T-helper 2 cell treated with Interferon-gamma antibody and Interleukin-4, amounts not matched to agents 5 μg/mL and 100 μg/mL, for 36 hours (primary cell): ENCODE results near the gene UGT3A1.
"Not testable (repeated sequence)": the region's sequence is repeated elsewhere in the genome, so short reads cannot be mapped to it uniquely, and the experiment has no call there.

Experiments
- DNase-seq: peaks from one replicate; pipeline ENCODE4 v3.0.0; 2021; ENCODE audit warnings: low spot score
- H3K27ac Mint-ChIP-seq: one replicate; pipeline ENCODE4 v1.8.0; 2021; ENCODE audit warnings: mild to moderate bottlenecking, mixed read lengths
- H3K27me3 Mint-ChIP-seq: one replicate; pipeline ENCODE4 v1.8.0; 2021; ENCODE audit warnings: low read depth, mixed read lengths
- H3K36me3 Mint-ChIP-seq: one replicate; pipeline ENCODE4 v1.8.0; 2021; ENCODE audit warnings: low read depth, mixed read lengths
- H3K4me1 Mint-ChIP-seq: one replicate; pipeline ENCODE4 v1.8.0; 2021; ENCODE audit warnings: low read depth, mixed read lengths
- H3K4me3 Mint-ChIP-seq: one replicate; pipeline ENCODE4 v1.8.0; 2022; ENCODE audit warnings: mild to moderate bottlenecking, moderate library complexity, mixed read lengths
- H3K9me3 Mint-ChIP-seq: one replicate; pipeline ENCODE4 v1.8.0; 2021; ENCODE audit warnings: mixed read lengths

UGT3A1 gene, protein sequence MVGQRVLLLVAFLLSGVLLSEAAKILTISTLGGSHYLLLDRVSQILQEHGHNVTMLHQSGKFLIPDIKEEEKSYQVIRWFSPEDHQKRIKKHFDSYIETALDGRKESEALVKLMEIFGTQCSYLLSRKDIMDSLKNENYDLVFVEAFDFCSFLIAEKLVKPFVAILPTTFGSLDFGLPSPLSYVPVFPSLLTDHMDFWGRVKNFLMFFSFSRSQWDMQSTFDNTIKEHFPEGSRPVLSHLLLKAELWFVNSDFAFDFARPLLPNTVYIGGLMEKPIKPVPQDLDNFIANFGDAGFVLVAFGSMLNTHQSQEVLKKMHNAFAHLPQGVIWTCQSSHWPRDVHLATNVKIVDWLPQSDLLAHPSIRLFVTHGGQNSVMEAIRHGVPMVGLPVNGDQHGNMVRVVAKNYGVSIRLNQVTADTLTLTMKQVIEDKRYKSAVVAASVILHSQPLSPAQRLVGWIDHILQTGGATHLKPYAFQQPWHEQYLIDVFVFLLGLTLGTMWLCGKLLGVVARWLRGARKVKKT

DNA sequence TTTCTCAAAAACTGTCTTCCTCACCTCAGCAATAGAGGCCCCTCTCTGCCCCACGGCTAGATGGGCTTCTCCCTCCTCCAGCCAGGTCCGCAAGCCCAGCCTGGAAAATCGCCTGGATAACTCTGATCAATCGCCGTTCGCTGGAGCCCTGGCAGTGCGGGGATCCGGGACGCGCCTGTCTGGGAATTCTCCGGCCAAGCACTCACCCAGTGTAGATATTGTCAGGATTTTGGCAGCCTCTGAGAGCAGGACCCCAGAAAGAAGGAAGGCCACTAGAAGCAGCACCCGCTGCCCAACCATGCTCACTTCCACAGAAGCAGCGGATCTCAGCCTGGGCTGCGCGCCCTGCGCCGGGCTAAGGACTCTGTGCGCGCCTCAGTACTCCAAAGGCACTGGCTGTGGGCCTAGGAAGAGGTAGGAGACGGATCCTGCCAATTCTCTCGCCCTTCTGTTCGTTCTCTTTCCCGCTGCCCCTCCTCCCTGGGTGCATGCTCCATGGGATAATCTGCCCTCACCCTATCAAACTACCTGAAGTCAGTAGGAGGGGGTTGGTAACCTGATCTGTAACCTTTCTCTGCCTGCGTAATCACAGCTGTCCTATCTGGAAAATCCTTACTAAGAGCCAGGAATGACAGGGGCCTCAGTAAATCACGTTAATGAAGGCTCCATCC is at the start of gene UGT3A1:
TSS of gene UGT3A1 (minus strand) at position 450 of the 671 bp plus-strand sequence. CDS start at position 300, 150 bp downstream.
- no peak within 1 kb of the TSS for H3K4me3 Mint-ChIP-seq
- H3K4me1 Mint-ChIP-seq, result no peaks in the 10 kb centered on the region
- no peaks in the 10 kb centered on the region for H3K9me3 Mint-ChIP-seq
- H3K36me3 Mint-ChIP-seq, result no peaks in the 10 kb centered on the region
- no peaks in the 10 kb centered on the region for H3K27me3 Mint-ChIP-seq
- H3K27ac Mint-ChIP-seq, result no peak within 1 kb of the TSS
- no peak for DNase-seq

DNA sequence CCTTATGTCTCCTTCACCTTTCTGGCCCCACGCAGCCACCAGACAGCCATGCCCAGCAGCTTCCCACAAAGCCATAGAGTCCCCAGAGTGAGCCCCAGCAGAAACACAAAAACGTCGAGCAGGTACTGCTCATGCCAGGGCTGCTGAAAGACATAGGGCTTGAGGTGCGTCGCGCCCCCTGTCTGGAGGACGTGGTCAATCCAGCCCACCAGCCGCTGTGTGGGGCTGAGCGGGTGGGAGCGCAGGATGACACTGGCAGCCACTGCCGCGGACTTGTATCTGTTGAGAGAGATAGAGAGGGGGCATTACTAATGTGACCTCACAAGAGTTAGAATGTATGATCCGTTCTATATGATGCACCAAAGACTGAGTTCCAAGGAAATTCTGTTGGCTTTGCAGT is 44.5 kb upstream of the UGT3A1 start:
- Mint-ChIP-seq H3K9me3 (no peaks in the 10 kb centered on the region), H3K36me3 (no peaks in the 10 kb centered on the region)

DNA sequence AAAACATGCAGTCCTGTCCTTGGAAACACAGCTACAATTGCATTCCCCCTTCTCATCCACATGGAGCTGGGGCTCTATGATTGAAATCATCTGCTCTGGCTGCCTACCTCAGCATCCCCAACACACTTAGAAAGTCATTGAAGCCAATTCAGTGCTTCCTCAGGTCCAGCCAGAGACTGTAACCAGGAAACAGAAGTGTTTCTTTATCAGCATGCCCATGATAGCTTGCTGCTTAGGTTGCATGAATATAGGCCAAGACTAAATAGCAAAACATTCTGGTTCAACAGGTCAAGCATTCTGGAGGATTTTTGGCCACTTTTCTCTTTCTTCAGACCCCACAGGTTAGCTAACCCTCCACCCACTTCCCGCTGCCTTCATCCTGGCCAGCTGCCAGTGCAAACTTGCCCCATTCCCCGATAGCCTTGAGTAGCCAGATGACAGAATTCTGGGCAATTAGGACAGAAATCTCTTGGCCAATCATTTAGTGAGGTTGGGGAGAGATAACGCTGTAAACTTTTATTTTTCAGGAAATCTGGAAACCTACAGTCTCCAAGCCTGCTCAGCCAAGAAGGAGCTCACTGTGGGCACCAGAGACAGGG is 43.4 kb upstream of the UGT3A1 start:
- H3K4me1 Mint-ChIP-seq, H3K36me3 Mint-ChIP-seq, H3K9me3 Mint-ChIP-seq, DNase-seq, H3K27me3 Mint-ChIP-seq, H3K27ac Mint-ChIP-seq, H3K4me3 Mint-ChIP-seq: not testable (repeated sequence)

More for the DNA sequence above, 44.5 kb upstream of the UGT3A1 start:
- H3K4me1 Mint-ChIP-seq, result no peaks in the 10 kb centered on the region
- no peak for DNase-seq
- no peaks in the 10 kb centered on the region for H3K27me3 Mint-ChIP-seq
- H3K4me3 Mint-ChIP-seq, result no peak overlapping the region
- H3K27ac Mint-ChIP-seq, result no peak overlapping the region

DNA sequence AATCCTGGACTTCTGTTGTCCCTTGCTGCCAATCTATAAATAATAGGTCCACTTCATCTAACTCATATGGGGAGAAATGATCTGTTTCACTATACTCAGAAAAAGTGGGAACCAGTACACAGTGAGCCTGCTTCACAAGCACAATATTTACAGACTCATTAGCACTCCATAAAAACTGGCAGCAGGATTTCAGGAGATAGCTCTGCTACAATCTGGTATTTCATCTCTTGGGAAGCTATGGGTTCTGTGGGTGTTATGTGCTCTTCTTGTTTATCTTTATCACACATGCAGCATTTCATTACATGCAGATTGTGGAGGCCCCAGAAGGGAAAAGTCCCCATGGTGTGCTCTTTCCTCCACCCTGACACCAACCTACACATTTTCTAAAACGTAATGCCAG is 42.3 kb upstream of the UGT3A1 start:
- H3K36me3 Mint-ChIP-seq, result no peaks in the 10 kb centered on the region
- no peaks in the 10 kb centered on the region for H3K27me3 Mint-ChIP-seq
- no peaks in the 10 kb centered on the region for H3K4me1 Mint-ChIP-seq
- DNase-seq, result no peak
- H3K9me3 Mint-ChIP-seq, result no peaks in the 10 kb centered on the region
- no peak overlapping the region for H3K4me3 Mint-ChIP-seq
- H3K27ac Mint-ChIP-seq, result no peak overlapping the region

DNA sequence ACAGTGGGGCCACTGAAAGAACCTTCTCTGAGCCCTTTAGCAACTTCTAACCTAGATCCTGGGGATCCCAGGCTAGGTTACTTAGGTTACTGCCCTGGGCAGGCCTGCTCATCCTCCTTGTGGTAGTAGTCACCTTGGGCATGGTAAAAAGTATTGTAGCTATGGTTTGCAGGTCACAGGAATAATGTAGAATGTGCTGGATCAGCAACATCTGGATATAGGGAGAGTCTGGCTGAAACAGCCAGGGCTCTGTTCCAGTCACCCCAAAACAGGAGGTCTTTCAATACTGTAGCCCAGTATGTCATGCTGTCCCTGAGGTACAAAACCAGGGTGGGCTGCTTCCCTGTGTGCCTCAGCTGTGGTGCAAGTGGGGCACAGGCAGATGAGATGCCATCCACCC is 41.9 kb upstream of the UGT3A1 start:
- DNase-seq, result no peak
- no peak overlapping the region for H3K27ac Mint-ChIP-seq
- no peaks in the 10 kb centered on the region for H3K27me3 Mint-ChIP-seq
- no peaks in the 10 kb centered on the region for H3K4me1 Mint-ChIP-seq
- no peak overlapping the region for H3K4me3 Mint-ChIP-seq
- H3K9me3 Mint-ChIP-seq, result no peaks in the 10 kb centered on the region
- no peaks in the 10 kb centered on the region for H3K36me3 Mint-ChIP-seq

DNA sequence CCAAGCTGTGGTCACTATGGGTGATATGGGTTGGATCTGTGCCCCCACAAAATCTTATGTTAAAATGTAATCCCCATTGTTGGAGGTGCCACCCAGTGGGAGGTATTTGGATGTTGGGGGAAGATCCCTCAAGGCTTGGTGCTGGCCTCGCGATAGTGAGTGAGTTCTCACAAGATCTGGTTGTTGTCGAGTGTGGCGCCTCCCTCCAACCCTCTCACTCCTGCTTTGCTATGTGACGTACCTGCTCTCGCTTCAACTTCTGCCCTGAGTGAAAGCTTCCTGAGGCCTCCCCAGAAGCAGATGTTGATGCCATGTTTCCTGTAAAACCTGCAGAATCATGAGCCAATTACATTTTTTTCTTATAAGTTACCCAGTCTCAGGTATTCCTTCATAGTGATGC is 40.0 kb upstream of the UGT3A1 start:
- Mint-ChIP-seq H3K4me1 (no peaks in the 10 kb centered on the region), H3K27ac (no peak overlapping the region), H3K27me3 (no peaks in the 10 kb centered on the region), H3K36me3 (no peaks in the 10 kb centered on the region), H3K9me3 (no peaks in the 10 kb centered on the region), H3K4me3 (no peak overlapping the region)
- no peak for DNase-seq

DNA sequence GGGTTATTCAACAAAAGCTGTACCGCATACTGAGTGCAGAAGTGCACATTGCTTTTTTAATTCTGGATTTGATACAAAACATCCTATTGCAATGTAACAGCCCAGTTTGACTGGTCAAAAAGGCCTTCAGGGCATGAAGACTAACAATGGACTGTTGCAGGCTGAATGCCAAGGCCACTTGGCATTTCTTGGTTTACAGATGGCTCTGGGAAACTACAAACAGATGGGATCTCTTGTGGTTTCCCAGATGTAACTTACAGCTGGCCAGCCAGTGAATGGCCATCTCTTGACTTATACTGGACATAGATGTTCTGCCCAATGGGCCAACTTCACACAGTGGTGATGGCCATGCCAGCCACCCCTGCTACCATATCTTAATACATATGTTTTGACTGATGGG is 38.7 kb upstream of the UGT3A1 start:
- no peaks in the 10 kb centered on the region for H3K4me1 Mint-ChIP-seq
- no peak for DNase-seq
- H3K27me3 Mint-ChIP-seq, result no peaks in the 10 kb centered on the region
- no peaks in the 10 kb centered on the region for H3K9me3 Mint-ChIP-seq
- no peak overlapping the region for H3K4me3 Mint-ChIP-seq
- H3K36me3 Mint-ChIP-seq, result no peaks in the 10 kb centered on the region
- no peak overlapping the region for H3K27ac Mint-ChIP-seq

DNA sequence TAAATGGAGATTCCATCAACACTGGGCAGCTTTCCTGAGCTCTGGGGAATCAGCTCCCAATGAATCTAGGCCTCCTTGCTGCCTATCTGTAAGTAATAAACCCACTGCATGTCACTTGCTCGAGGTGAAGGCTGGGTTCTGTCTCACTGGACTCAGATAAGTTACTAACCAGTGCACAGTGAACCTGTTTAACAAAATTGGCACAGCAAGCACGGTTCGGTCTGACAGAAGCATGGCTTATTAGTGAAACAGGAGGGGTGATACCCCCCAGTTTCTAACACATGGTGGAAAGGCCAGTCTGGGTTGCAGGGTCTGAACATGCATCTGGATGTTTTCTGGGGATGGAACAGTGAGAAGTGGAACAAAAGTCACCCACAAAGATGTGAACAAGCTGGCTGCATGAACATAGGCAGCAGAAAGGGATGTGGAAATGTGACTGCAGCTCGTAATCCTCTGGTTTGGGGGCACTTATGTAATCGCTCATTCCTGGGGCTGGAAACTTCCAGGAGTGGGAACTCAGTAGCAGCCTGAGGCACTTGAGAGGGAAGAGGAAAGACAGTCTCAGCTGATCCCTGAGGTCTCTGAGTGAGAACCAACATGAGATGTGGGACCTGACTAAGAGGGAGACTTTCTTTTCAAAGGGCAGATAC is 37.8 kb upstream of the UGT3A1 start:
- H3K27me3 Mint-ChIP-seq, result peaks cover 6% of the 10 kb centered on the region
- no peaks in the 10 kb centered on the region for H3K4me1 Mint-ChIP-seq
- H3K4me3 Mint-ChIP-seq, result no peak overlapping the region
- DNase-seq, result no peak
- H3K36me3 Mint-ChIP-seq, result no peaks in the 10 kb centered on the region
- H3K9me3 Mint-ChIP-seq, result no peaks in the 10 kb centered on the region
- no peak overlapping the region for H3K27ac Mint-ChIP-seq

DNA sequence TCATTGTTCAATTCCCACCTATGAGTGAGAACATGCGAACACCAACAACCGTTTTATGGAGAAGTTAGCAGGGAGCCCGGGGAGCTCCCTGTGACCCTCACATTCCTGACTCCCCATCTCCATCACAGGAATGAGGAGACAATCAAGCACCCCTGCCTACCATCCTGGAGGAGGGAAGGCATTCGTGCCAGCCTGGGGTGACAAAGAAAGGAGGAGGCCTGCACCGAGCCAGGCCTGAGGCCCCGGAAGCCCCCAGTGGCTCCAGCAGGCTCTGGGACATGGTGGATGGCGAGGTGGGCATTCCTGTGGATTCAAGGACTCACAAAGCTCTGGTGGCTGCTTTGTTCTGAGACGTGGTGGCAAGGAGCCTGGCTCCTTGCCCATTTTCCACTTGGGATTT is 36.5 kb upstream of the UGT3A1 start:
- Mint-ChIP-seq H3K27ac (no peak overlapping the region), H3K4me3 (no peak overlapping the region), H3K36me3 (no peaks in the 10 kb centered on the region), H3K4me1 (no peaks in the 10 kb centered on the region), H3K27me3 (peaks cover 6% of the 10 kb centered on the region), H3K9me3 (no peaks in the 10 kb centered on the region)
- DNase-seq, result no peak

DNA sequence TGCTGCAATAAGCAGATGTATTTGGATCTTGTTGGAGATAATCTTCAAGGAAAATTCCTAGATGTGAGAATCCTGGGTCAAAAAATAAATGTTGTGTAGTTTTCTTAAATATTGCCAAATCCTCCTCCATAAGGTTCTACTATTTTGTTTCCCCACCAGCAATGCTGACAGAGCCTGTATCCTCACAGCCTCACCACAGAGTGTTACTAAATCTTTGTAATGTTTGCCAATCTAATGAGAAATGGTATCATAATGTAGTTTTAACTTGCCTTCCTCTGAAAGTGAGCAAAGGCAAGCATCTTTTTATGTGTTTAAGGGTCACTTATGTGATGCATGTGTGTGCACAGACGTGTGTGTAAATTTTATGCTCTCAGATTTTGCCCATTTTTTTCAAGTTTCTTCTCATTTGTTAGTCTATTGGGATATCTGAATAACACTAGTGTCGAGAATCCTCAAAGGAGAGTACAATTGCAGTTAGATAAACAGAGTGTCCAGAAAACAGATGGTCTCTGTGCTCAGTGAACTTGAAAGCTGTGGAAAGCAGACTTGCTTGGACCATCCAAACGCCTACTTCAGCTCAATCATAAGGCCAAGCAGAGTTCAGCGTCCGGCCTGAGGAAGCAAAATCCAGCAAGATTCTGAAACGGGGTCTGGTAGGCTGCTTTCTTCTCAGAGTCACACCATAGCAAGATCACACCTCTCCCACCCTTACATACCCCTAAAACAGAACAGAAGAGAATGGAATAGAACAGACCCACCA is 35.7 kb upstream of the UGT3A1 start:
- H3K4me1 Mint-ChIP-seq, result no peaks in the 10 kb centered on the region
- no peak overlapping the region for H3K27ac Mint-ChIP-seq
- H3K27me3 Mint-ChIP-seq, result peaks cover 6% of the 10 kb centered on the region
- H3K4me3 Mint-ChIP-seq, result no peak overlapping the region
- no peak for DNase-seq
- no peaks in the 10 kb centered on the region for H3K36me3 Mint-ChIP-seq
- no peaks in the 10 kb centered on the region for H3K9me3 Mint-ChIP-seq

DNA sequence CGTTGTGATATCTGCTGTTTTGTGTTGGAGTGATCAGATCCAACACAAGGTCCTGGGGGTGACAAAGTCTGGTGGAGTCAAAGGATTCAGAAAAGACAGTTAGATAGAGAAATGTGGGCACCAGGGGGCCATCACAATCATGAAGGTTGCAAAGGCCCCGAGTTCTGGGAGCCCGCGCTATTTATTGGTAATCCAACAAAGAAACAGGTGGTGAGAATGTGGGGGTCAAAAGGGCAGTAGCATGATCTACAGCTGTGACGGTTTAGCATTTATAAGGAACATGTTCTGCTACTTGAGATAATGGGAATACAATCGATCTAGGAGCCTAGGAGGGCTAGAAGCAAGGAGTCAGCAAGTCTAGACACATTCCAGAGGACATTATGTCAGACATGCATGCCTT is 31.1 kb upstream of the UGT3A1 start:
- DNase-seq, H3K27me3 Mint-ChIP-seq, H3K36me3 Mint-ChIP-seq, H3K27ac Mint-ChIP-seq, H3K9me3 Mint-ChIP-seq, H3K4me1 Mint-ChIP-seq, H3K4me3 Mint-ChIP-seq: not testable (repeated sequence)

DNA sequence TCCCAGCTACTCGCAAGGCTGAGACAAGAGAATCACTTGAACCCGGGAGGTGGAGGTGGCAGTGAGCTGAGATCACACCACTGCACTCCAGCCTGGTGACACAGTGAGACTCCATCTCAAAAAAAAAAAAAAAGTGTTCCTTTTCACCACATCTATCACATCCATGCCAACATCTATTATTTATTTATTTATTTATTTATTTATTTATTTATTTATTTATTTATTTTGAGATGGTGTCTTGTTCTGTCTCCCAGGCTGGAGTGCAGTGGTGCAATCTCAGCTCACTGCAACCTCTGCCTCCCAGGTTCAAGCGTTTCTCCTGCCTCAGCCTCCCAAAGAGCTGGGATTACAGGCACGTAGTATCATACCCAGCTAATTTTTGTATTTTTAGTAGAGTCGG is 28.4 kb upstream of the UGT3A1 start:
- not testable (repeated sequence) for H3K27me3 Mint-ChIP-seq, DNase-seq, H3K4me1 Mint-ChIP-seq, H3K36me3 Mint-ChIP-seq, H3K9me3 Mint-ChIP-seq, H3K4me3 Mint-ChIP-seq, H3K27ac Mint-ChIP-seq

DNA sequence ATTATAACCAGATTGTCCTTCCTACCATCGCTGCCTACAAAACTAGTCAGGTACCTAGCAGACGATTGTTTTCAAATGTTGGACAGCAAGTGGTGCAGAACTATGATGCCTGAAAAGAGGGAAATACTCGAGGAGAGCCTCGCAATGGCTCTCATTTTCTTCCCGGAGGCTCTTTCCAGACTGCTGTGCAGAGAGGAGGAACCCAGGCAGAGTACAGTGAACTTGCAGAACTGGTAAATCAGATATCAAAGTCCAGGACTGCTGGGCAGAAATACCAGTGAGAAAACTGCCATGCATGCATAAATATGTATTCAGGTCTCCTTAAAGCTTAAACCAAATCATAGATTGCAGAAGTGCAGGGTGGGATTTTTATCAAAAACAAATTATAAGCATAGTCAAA is 26.4 kb upstream of the UGT3A1 start:
- H3K4me3 Mint-ChIP-seq, result no peak overlapping the region
- no peak overlapping the region for H3K27ac Mint-ChIP-seq
- no peaks in the 10 kb centered on the region for H3K27me3 Mint-ChIP-seq
- H3K4me1 Mint-ChIP-seq, result no peaks in the 10 kb centered on the region
- no peak for DNase-seq
- H3K36me3 Mint-ChIP-seq, result no peaks in the 10 kb centered on the region
- H3K9me3 Mint-ChIP-seq, result peaks cover 16% of the 10 kb centered on the region
